HPDE6-E6E7 (cell line): ENCODE measurements around the gene YY1AP1.
"Not testable (repeated sequence)": the region's sequence is repeated elsewhere in the genome, so short reads cannot be mapped to it uniquely, and the experiment has no call there.

ENCODE experiments used
- DNase-seq: peaks from one replicate; pipeline ENCODE4 v3.0.0; 2011; ENCODE audit warnings: missing footprints; ENCODE audit errors: extremely low spot score

YY1AP1 gene, protein sequence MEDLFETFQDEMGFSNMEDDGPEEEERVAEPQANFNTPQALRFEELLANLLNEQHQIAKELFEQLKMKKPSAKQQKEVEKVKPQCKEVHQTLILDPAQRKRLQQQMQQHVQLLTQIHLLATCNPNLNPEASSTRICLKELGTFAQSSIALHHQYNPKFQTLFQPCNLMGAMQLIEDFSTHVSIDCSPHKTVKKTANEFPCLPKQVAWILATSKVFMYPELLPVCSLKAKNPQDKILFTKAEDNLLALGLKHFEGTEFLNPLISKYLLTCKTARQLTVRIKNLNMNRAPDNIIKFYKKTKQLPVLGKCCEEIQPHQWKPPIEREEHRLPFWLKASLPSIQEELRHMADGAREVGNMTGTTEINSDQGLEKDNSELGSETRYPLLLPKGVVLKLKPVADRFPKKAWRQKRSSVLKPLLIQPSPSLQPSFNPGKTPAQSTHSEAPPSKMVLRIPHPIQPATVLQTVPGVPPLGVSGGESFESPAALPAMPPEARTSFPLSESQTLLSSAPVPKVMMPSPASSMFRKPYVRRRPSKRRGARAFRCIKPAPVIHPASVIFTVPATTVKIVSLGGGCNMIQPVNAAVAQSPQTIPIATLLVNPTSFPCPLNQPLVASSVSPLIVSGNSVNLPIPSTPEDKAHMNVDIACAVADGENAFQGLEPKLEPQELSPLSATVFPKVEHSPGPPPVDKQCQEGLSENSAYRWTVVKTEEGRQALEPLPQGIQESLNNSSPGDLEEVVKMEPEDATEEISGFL

DNA sequence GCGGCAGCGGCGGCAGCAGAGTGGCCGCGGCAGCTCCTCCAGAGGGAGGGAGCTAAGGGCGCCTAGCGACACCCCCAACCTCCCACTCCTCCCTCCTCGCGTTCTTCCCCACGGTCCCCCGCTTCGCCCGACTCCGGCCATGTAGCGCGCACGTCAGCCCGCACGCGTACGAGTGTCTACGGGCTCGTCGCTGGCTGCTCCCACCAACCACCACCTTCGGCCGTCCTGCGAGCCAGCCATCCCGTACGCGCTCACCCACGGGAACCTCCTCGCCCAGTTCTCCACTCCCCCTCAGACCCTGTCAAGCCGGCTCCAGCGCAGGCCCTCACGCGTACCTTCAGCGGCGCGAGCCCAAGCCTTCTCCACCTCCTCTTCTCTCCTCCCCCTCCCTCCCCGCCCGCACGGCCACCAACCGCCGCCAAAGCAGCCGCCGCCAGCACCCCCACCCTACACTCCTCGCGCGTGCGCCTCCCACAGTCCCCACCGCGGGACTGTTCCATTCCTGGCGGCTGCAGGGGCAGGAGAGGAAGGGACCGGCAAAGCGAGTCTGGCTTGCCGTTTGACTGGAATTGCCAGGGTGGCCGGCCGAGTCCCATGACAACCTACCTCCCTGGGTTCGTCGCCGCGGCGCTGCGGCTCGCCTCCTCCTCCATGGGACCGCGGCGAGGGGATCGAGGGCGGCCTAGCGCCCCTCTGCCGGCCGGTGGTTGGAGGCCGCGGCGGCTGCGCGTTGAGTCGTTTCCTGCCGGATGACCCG lies at the start of gene YY1AP1:
Gene YY1AP1, minus strand, starts transcription at position 451 of the 757 bp plus-strand sequence. CDS start 8,338 bp downstream, outside the sequence.
- DNase-seq = peak; percentile 88

DNA sequence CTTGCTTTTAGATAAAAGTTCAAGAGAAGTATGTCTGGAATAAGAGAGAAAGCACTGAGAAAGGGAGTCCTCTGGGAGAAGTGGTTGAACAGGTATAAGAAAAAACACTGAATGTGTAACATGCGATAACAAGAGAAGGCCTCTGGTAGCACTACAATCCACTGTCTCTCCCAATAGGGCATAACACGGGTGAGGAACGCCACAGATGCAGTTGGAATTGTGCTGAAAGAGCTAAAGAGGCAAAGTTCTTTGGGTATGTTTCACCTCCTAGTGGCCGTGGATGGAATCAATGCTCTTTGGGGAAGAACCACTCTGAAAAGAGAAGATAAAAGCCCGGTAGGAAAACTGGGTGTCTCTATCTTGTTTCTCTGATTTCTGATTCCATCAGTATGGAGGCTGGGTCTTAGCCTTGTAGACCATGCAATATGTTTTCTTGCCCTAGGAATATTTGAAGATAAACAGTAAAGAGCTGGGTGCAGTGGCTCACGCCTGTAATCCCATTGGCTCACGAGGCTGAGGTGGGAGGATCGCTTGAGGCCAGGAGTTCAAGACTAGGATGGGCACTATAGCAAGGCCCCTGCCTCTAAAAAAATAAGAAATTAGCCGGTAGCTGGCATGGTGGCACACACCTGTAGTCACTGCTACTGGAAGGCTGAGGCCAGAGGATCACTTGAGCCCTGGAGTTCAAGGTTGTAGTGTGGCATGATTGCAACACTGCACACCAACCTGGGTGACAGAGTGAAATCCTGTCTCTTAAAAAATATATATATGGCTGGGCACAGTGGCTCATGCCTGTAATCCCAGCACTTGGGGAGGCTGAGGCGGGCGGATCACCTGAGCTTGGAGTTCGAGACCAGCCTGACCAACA lies 40.7 kb upstream of the YY1AP1 start:
- peak; percentile 13 for DNase-seq

DNA sequence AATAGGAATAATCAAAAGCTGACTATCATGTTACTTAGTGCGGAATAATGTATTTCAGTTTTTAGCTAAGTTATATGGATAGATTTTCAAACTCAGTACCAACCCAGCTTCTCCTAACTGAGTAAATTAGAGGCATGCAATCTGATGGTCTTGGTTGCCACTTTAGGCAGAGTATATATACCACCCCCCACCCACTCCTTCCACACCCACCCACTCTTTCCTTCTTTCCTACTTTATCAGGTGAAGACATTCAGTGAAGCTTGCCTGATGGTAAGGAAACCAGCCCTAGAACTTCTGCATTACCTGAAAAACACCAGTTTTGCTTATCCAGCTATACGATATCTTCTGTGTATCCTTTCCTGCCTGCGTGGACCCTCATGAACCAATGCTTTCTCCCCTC lies 36.6 kb upstream of the YY1AP1 start:
- no peak for DNase-seq

DNA sequence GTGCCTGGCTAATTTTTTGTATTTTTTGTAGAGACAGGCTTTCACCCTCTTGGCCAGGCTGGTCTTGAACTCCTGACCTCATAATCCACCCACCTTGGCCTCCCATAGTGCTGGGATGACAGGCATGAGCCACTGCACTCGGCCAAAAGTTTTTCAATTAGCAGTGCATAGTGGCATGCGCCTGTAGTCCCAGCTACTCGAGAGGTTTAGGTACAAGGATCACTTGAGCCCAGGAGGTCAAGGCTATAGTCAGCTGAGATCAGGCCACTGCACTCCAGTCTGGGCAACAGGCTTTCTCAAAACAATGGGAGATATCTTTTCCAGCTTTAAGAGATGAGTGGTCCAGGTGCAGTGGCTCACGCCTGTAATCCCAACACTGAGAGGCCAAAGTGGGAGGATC lies 31.1 kb upstream of the YY1AP1 start:
- DNase-seq = no peak

DNA sequence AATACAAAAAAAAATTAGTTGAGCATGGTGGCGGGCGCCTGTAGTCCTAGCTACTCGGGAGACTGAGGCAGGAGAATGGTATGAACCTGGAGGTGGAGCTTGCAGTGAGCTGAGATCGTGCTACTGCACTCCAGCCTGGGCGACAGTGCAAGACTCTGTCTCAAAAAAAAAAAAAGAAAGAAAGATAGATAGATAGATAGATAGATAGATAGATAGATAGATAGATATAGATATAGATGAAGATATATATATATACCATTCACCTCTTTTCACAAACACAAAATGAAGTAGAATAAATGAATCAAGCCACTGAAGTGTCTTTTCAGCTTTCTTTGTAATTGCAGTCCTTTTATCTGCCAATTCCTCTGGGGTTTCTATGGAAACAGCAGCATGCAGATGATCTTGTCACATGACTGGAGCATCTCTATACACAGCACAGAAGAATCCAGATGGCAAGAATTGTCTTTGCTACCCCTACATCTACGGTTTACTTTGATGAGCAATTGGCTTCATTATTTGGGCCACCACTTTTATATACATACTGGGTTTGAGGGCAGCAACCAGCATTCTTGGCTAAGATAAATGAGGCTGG lies 30.0 kb upstream of the YY1AP1 start:
- not testable (repeated sequence) for DNase-seq

DNA sequence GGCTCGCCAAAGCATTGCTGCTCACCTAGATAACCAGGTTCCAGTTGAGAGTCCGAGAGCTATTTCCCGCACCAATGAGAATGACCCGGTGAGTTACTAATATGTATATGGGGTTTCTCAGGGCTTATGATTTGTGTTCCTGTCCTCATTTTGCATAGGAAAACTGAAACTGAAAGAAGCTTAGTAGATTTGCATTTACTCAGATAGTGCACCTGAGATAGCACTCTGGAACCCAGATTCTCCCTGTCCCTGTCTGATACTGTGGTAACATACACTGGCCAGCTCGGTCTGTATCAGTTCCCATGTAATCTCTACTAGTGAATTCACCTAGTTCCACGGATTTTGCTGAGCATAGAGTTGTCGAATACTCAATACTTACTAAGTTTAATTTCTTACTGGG lies 28.5 kb upstream of the YY1AP1 start:
- no peak for DNase-seq

DNA sequence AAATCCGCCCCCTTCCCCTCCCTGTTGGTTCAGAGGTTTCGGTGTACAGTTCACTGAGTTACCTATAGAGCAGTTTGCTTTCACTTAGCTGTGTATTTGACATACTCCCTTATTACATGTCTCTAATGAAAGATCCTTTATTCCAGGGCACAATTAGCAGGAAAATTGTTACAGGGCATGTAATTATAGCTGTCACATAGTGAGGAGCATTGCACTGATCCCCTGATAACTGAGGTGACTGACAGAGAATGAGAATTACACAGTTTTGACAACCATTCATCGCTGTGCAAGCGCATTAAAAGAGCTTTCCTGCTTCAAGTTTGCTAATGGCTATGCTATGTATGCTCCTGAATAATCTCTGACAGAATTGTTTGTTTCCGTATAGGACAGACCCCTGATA lies 27.2 kb upstream of the YY1AP1 start:
- DNase-seq = no peak

DNA sequence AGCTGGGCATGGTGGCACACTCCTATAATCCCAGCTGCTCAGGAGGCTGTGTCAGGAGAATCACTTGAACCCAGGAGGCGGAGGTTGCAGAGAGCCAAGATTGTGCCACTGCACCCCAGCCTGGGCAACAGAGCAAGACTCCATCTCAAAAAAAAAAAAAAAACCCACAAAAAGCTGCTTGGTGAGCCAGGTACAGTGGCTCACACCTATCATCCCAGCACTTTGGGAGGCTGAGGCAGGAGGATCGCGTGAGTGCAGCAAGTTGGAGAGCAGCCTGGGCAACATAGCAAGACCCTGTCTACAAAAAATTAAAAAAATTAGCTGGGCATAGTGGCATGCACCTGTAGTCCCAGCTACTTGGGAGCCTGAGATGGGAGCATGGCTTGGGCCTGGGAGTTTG lies 26.5 kb upstream of the YY1AP1 start:
- not testable (repeated sequence) for DNase-seq

DNA sequence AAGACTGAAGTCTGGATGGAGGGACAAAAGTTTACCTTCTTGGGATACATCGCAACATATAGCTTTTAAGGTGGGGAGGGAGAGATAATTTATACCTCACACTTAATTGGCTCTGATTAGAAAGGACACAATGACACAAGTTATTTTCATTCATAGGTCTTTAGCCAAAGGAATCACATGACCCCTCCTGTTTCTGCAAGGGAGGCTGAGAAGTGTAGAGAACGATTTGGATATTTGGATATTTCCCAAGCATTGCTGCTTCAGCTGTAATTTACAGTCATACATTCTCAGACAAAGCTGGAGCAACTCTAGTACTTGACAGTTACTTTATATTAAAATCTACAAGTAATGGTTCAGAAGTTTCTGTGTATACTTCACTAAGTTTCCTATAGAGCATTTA lies 24.5 kb upstream of the YY1AP1 start:
- DNase-seq = no peak

DNA sequence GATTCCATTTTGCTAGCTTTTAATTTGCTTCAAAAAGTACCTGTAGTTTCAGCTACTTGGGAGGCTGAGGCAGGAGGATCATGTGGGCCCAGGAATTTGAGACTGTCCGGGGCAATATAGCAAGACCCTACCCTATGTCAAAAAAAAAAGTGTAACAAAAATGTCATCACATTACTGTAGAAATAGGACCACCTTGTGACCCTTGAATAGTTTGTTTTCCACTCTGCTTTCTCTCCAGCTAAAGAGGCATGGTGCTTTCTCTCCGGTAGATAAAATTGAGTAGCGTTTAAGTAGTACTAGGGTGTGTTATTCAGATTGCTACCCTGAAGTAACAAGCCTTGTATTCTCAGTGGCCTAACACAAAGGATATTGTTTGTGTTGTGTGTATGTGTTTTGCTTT lies 24.1 kb upstream of the YY1AP1 start:
- not testable (repeated sequence) for DNase-seq

DNA sequence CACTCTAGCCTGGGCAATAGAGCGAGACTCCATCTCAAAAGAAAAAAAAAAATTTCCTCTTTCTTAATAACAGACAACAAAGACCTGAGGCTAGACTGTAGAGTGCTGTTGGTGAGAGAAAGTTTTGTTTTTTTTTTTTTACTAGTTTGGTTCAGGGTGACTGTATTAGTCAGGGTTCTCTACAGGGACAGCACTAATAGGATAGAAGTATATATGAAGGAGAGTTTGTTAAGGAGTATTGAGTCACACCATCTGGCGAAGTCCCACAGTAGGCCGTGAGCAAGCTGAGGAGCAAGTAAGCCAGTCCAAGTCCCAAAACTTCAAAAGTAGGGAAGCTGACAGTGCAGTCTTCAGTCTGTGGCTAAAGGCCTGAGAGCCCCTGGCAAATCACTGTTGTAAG lies 22.9 kb upstream of the YY1AP1 start:
- not testable (repeated sequence) for DNase-seq

DNA sequence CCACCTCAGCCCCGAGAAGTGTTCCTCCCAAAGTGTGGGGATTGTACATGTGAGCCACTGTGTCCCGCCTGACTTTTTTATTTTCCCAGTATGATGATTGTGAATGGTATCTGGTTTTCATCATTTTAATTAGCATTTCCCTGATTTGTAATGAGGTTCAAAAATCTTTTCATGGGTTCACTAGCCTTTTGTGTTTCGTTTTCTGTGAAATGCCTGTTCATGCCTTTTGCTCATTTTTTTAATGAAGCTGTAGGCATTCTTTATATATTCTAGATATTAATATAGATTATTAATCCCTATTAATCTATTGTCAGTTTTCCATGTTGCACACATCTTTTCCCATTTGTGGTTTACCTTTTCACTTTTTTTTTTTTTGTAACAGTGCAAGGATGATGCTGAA lies 20.8 kb upstream of the YY1AP1 start:
- DNase-seq = no peak

DNA sequence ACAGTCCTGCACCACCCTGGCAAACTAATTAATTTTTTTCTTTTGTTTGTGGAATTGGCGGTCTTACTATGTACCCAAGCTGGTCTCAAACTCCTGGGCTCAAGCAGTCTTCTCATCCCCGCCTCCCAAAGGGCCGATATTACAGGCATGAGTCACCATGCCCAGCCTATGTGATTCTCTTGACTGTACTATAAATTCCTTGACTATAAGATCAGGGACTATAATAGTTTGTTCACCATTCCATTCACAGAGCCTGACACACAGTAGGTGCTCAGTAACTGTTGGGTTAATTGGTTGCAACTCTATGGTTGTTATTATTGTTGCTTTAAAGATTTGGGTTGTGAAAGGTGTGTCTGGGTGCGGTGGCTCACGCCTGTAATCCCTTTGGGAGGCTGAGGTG lies 17.6 kb upstream of the YY1AP1 start:
- no peak for DNase-seq

DNA sequence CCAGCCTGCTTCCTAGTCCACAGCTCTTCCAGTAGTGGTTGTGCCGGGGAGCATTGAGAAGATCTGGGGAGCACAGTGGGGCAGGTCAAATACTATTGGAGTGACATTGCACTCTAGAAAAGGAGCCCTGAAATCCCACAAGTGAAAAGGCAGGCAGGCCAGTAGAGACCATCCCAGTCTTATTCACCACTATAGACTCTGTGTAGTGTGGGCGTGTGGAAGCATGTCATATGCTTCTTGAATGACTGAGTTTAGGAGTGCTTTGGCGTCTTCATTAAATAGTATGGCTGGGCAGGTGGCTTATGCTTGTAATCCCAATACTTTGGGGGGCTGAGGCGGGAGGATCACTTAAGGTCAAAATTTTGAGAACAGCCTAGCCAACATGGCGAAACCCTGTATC lies 15.8 kb upstream of the YY1AP1 start:
- DNase-seq = not testable (repeated sequence)

DNA sequence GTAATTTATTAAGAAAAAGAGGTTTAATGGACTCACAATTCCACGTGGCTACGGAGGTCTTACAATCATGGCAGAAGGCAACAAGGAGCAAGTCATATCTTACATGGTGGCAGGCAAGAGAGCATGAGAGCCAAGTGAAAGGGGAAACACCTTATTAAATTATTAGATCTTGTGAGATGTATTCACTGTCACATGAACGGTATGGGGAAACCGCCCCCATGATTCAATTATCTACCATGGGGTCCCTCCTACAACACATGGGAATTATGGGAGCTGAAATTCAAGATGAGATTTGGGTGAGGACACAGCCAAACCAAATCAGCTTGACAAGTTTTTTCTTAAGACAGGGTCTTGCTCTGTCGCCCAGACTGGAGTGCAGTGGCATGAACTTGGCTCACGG lies 14.6 kb upstream of the YY1AP1 start:
- no peak for DNase-seq

DNA sequence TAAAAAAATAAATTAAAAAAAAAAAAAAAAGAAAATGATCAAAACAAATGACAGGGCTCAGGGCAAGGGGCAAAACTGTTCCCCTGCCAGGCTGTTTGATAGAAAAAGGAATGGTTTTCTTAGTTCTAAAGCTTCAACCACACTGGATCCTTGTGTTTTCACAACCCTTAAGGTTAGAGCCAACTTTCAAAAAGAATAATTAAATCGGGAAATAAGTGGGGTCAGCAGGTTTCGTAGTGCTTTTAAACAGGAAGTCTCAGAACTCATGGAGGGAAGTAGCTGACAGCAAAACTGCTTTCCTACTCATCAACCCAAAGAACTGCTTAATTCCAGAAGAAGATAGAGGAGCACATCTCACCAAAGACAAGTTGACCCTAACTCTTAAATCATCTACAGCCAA lies 13.1 kb upstream of the YY1AP1 start:
- DNase-seq = not testable (repeated sequence)

DNA sequence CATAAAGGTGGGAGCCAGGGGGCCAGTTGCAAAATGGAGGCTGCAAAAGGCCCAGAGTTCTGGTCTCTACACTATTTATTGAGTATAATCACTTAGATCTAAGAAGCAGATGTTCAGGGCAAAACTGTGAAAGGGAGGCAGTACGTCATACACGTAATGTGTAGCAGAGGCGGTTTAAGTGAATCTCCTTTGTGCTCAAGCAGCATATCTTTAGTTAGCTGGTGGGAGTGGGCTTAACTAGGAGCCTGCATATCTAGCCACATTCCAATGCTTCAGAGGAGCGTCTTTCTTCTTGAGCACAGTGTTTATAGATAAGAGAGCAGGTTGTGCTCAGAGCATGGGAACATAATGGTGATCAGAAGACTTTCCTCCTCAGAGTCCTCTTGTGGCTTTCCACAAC lies 10.5 kb upstream of the YY1AP1 start:
- DNase-seq = not testable (repeated sequence)

DNA sequence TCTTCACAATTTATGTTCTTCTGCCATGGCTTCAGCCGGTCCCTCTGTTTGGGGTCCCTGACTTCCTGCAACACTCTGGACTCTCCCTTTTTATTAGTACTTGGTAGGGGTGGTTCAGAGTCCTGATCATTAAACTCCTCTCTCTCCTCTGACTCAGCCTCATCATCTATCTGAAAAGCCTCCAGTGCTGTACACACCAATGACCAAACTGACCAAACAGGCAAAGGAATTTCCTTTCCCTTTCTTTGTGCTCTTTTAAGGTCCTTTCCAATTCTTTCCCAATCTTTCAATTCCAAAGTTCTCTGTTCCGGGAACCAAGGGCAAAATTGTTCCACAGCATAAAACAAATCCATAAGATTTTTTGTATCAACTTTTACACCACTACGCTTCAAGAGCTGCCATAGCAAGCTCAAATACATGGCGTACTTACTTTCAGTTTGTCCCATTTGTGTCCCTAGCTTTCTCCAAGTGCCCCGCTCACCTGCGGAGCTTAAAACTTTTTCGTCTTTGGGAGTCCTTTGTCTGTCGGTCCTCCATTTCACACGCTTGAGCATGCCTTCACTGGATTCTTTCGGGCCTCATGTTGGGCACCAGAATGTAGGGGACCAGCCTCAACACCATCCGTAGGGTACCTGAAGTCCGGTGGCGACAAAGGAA lies 9.9 kb upstream of the YY1AP1 start:
- no peak for DNase-seq

DNA sequence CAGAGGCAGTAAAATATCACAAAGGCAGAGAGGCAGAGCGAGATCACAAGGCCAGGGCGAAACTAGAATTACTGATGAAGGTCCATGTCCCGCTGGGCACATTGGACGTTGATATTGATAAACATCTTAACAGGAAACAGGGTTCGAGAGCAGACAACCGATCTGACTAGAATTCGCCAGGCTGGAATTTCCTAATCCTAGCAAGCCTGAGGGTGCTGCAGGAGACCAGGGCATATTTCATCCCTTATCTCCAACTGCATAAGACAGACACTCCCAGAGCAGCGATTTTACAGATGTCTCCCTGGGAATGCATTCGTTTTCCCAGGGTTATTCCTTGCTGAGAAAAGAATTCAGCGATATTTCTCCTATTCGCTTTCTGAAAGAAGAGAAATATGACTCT lies 9.0 kb upstream of the YY1AP1 start:
- DNase-seq = not testable (repeated sequence)

DNA sequence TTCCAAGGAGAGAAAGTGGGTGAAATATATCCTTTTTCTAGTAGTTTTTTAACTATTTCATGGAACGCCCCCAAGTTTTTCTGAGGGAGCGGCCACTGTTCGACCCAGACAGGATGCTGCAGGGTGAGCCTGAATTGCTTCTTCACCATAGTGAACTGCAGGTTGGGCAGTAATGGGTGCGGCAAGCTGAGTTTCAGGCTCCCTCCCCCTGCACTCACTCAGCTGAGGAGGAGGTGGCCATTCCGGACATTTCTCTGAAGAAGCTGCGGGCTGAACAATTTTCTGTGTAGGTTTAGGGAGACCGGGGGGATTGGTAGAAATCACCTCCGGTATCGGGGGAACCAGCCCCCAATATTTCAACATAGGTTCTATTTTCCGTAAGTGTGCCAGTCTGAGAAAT lies 8.5 kb upstream of the YY1AP1 start:
- no peak for DNase-seq
